ENCODE measurements around the gene IGFBP5.

IGFBP5 gene

DNA sequence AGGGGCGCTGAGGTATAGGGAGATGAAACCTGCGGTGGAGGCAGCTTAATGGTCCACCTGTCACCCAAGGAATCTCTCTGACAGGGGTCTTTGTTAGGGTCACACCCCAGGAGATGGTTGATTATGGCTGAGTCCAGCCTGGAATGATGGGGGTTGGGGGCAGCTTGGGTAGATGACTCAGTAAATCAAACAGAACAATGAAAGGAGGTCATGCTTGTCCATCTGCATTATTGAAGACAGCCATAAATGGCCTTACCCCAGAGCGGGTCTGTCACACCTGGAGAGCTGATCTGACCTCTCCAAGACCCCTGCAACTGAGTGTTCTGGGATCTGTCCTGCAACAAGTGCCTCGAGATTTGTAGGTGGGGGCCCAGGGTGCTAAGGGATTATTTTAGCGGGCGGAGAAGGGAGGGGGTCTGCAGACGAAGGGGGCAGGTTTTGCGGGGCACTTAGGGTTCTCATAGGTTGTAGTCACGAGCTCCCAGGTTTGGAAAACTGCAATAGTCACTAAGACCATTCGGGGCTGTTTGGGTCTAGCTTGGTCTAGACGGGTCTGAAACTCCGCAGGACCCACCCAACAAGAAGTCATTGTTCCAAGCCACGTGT lies 62.9 kb downstream of the IGFBP5 start:
- H3K4me1 ChIP-seq (ENCODE audit: control insufficient read depth in 1 of 2, insufficient read depth in 1 of 2, low read depth in 1 of 2, low read length in 1 of 2), result peaks cover 18 to 31% of the 10 kb centered on the region in 2 experiments
- H3K4me3 ChIP-seq (ENCODE audit: low read depth in 1 of 2, low read length in 1 of 2), result no peak overlapping the region
- H3K9me3 ChIP-seq, result no peaks in the 10 kb centered on the region
- no peak overlapping the region for H3K27ac ChIP-seq
- TF ChIP-seq, protein P1, sequence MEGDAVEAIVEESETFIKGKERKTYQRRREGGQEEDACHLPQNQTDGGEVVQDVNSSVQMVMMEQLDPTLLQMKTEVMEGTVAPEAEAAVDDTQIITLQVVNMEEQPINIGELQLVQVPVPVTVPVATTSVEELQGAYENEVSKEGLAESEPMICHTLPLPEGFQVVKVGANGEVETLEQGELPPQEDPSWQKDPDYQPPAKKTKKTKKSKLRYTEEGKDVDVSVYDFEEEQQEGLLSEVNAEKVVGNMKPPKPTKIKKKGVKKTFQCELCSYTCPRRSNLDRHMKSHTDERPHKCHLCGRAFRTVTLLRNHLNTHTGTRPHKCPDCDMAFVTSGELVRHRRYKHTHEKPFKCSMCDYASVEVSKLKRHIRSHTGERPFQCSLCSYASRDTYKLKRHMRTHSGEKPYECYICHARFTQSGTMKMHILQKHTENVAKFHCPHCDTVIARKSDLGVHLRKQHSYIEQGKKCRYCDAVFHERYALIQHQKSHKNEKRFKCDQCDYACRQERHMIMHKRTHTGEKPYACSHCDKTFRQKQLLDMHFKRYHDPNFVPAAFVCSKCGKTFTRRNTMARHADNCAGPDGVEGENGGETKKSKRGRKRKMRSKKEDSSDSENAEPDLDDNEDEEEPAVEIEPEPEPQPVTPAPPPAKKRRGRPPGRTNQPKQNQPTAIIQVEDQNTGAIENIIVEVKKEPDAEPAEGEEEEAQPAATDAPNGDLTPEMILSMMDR (IDR thresholded peaks at IDR 0.05), result no peak
- H3K27me3 ChIP-seq, result peaks cover 83% of the 10 kb centered on the region
- H3K36me3 ChIP-seq, result no peaks in the 10 kb centered on the region

DNA sequence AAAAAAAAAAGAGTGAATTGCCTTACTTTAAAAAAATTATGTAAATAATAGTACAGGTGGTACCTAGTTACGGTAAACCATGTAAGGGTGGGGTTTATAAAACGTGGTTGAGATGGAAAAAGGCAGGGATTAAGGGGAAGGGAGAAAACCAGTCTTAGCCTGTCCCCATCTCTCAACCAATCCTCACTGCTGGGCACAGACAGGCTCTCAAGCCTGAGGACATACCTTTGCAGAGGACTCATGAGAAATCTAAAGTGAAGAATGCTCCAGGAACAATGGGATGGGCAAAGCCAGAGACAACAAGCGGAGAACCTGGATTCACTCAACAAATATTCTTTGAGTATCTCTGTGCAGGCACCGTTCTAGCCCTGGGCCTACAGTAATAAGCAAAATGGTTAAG lies 65.6 kb downstream of the IGFBP5 start:
- Histone ChIP-seq H3K4me1 (ENCODE audit: control insufficient read depth in 1 of 2, insufficient read depth in 1 of 2, low read depth in 1 of 2, low read length in 1 of 2) (peaks cover 12 to 16% of the 10 kb centered on the region in 2 experiments), H3K27me3 (peaks cover 56% of the 10 kb centered on the region), H3K9me3 (no peaks in the 10 kb centered on the region), H3K4me3 (ENCODE audit: low read depth in 1 of 2, low read length in 1 of 2) (no peak overlapping the region), H3K36me3 (no peaks in the 10 kb centered on the region), H3K27ac (no peak overlapping the region)
- TF ChIP-seq, protein P1 (IDR thresholded peaks at IDR 0.05), result no peak

DNA sequence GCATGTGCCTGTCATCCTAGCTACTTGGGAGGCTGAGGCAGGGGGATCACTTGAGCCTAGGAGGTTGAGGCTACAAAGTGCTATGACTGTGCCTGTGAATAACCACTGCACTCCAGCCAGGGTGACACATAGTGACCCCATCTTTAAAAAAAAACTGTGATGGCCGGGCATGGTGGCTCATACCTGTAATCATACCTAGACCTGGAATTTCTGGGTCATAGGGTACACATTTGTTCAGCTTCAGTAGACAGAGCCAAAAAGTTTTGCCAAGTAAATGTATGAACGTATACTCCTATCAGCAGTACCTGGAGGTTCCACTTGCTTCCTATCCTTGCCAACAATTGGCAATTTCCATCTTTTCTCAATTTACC lies 68.5 kb downstream of the IGFBP5 start:
- no peaks in the 10 kb centered on the region for H3K36me3 ChIP-seq
- peaks cover 28% of the 10 kb centered on the region for H3K27me3 ChIP-seq
- H3K4me3 ChIP-seq (ENCODE audit: low read depth in 1 of 2, low read length in 1 of 2), result no peak overlapping the region
- TF ChIP-seq, protein P1 (IDR thresholded peaks at IDR 0.05), result no peak
- no peak overlapping the region for H3K27ac ChIP-seq
- no peaks in the 10 kb centered on the region for H3K9me3 ChIP-seq
- no peaks in the 10 kb centered on the region for H3K4me1 ChIP-seq (ENCODE audit: control insufficient read depth in 1 of 2, insufficient read depth in 1 of 2, low read depth in 1 of 2, low read length in 1 of 2)

DNA sequence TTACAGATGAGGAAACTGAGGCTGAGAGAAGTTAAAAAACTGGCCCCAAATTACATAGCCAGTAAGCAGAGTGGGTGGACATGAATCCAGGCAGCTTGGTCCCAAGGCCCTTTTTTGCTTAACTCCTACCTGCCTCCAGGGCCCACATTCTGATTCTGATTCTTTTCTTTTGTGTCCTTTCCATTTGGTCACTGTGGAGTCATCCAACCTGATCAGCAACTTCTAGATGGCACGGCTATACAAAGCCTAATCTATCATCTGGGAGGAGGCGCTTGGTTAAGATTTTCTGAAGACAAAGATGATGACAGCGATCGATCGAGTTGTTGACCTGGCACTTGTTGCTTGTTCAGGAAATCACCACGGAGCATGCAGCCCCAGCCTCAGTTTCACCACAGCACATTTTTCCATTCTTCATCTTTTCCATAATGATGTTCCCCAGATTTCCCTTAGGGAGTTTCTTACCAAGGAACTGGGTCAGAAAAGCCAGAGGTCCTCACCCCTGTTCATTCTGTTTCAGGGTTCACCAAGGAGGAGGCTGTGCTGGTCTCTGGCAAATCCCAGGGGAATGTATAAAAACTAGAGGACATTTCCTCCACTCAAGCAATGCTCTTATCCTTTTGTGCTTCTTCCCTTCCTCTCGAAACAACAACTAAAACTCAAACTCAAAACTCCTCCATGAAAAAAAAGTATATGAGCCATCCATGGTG lies 69.0 kb downstream of the IGFBP5 start:
- TF ChIP-seq, protein P1 (IDR thresholded peaks at IDR 0.05), result no peak
- H3K27me3 ChIP-seq, result peaks cover 26% of the 10 kb centered on the region
- no peaks in the 10 kb centered on the region for H3K36me3 ChIP-seq
- H3K9me3 ChIP-seq, result no peaks in the 10 kb centered on the region
- H3K27ac ChIP-seq, result no peak overlapping the region
- no peak overlapping the region for H3K4me3 ChIP-seq (ENCODE audit: low read depth in 1 of 2, low read length in 1 of 2)
- no peaks in the 10 kb centered on the region for H3K4me1 ChIP-seq (ENCODE audit: control insufficient read depth in 1 of 2, insufficient read depth in 1 of 2, low read depth in 1 of 2, low read length in 1 of 2)

DNA sequence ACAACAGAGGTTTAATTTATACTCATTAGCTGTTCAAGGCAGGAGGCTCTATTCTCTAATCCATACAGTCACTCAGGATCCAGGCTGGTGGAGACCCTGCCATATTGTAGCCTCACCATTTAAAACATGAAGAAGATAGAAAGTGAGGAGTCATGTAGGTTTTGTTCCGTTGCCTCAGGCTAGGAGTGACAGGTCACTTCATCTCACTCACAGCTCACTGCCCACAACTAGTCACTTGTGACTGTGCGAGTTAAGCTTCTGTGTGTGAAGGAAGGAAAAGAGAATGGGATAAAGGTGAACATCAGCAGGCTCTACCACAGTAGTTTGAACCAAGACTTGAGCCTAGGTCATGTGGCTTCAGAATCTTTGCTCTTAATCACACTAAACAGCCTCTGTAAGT lies 71.1 kb downstream of the IGFBP5 start:
- H3K27ac ChIP-seq, result no peak overlapping the region
- no peaks in the 10 kb centered on the region for H3K36me3 ChIP-seq
- TF ChIP-seq, protein P1 (IDR thresholded peaks at IDR 0.05), result no peak
- peaks cover 5 to 7% of the 10 kb centered on the region in 2 experiments for H3K4me1 ChIP-seq (ENCODE audit: control insufficient read depth in 1 of 2, insufficient read depth in 1 of 2, low read depth in 1 of 2, low read length in 1 of 2)
- H3K9me3 ChIP-seq, result no peaks in the 10 kb centered on the region
- no peak overlapping the region for H3K4me3 ChIP-seq (ENCODE audit: low read depth in 1 of 2, low read length in 1 of 2)
- H3K27me3 ChIP-seq, result peaks cover 15% of the 10 kb centered on the region

Data from neutrophil (primary cell).